Measurements from ENCODE around the gene MOSPD3.

MOSPD3 gene

DNA sequence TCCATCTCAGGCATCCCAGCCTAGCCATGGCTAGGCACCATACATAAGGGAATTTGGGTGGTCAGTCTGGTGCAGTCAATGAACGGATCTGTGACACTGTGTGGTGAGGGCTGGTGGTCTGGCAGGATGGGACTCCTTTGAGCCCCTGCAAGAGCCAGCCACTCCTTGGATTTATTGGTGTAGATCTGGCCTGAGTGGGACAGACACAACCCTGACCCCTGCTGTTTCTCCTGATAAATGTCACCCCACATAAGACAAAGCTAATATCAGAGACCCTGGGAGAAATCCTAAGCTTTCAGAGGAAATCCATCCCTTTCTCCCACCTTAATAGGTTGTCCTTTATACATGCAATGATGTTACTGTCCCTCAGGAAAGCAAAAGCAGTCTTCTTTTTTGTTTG is 23.9 kb upstream of the MOSPD3 start:
- no peak overlapping the region for H3K4me3 ChIP-seq (replicated peaks; ENCODE audit: insufficient read depth, low read length)
- H3K27me3 ChIP-seq (ENCODE audit: insufficient read depth, poor library complexity, severe bottlenecking), result no peaks in the 10 kb centered on the region
- DNase-seq (ENCODE audit: low read depth in 1 of 2, low spot score in 1 of 2), result peak in 1 of 2 experiments; percentile 33
- TF ChIP-seq REST (IDR thresholded peaks at IDR 0.05; ENCODE audit: insufficient replicate concordance, low read depth) (no peak), CTCF (IDR thresholded peaks at IDR 0.05; ENCODE audit: insufficient read depth, low read length) (peak; percentile 32)
- H3K27ac ChIP-seq (replicated peaks), result no peak overlapping the region

DNA sequence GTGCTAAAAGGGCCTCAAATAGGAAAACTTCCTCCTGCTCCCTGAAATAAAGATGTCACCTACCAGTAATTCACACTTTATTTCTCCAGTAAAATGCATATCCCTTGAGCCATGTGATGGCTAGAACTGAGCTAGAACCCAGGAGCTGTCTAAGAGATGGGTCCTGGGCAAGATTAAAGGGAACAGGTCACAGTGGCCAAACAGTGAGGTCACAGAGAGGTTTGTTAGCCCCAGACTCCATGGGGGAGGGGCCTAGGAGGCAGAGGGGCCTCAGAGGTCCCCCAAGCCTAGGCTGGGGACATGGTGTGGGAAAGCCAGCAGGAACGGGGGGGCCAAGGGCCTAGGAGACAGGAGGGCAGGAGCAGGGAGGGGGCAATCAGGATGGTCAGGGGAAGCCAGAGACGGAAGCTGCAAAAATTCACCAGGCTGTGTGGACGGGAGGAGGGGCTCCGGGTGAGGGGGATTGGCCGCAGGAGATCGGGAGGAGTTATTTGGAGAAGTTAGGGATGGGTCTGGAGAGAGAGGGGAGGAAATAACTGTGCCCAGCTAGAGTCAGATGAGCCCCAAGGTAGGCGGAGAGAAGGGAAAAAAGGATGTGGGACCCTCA is 22.9 kb upstream of the MOSPD3 start:
- no peak overlapping the region for H3K27ac ChIP-seq (replicated peaks)
- no peak for DNase-seq (ENCODE audit: low read depth in 1 of 2, low spot score in 1 of 2)
- H3K4me3 ChIP-seq (replicated peaks; ENCODE audit: insufficient read depth, low read length), result no peak overlapping the region
- no peaks in the 10 kb centered on the region for H3K27me3 ChIP-seq (ENCODE audit: insufficient read depth, poor library complexity, severe bottlenecking)
- TF ChIP-seq SPI1 (IDR thresholded peaks at IDR 0.05; ENCODE audit: borderline replicate concordance, low read depth) (no peak), GABPA (IDR thresholded peaks at IDR 0.05; ENCODE audit: low read depth) (no peak), CTCF (IDR thresholded peaks at IDR 0.05; ENCODE audit: insufficient read depth, low read length) (no peak), REST (IDR thresholded peaks at IDR 0.05; ENCODE audit: insufficient replicate concordance, low read depth) (no peak), POLR2AphosphoS5 (IDR thresholded peaks at IDR 0.05; ENCODE audit: low read depth) (no peak)

DNA sequence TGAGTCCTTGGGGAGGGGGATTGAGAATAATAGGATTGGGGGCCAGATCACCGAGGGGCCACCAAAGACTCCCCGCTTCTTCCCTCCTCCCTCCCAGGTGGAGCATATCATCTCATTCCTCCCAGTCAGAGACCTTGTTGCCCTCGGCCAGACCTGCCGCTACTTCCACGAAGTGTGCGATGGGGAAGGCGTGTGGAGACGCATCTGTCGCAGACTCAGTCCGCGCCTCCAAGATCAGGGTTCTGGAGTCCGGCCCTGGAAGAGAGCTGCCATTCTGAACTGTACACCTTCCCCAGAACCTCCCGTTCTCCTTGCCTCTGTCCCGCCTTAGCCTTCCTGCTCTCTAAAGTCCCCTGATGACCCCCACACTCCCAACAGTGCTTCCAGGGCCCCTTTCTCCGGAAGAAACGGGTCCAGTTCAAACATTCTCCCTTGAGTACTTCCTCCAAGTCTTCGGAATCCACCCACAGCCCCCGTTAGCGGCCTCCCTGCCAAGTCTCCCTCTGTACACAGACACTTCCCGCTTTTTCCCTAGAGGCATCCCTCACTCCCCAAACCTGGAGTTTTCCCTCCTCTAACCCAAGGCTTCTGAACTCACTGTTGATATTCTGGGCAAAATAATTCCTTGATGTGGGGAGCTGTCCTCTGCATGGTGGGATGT is 22.1 kb upstream of the MOSPD3 start:
- H3K27ac ChIP-seq (replicated peaks), result no peak overlapping the region
- TF ChIP-seq CTCF (IDR thresholded peaks at IDR 0.05; ENCODE audit: insufficient read depth, low read length), result no peak
- no peak for TF ChIP-seq GABPA (IDR thresholded peaks at IDR 0.05; ENCODE audit: low read depth)
- TF ChIP-seq REST (IDR thresholded peaks at IDR 0.05; ENCODE audit: insufficient replicate concordance, low read depth), result no peak
- TF ChIP-seq SPI1 (IDR thresholded peaks at IDR 0.05; ENCODE audit: borderline replicate concordance, low read depth), result no peak
- TF ChIP-seq POLR2AphosphoS5 (IDR thresholded peaks at IDR 0.05; ENCODE audit: low read depth), result no peak
- DNase-seq (ENCODE audit: low read depth in 1 of 2, low spot score in 1 of 2), result no peak
- H3K27me3 ChIP-seq (ENCODE audit: insufficient read depth, poor library complexity, severe bottlenecking), result no peaks in the 10 kb centered on the region
- H3K4me3 ChIP-seq (replicated peaks; ENCODE audit: insufficient read depth, low read length), result no peak overlapping the region
